Liver (tissue), 3 donors: ENCODE measurements around the gene NUBP1.

Source experiments
- EGR1 ChIP-seq, 2 donors: IDR thresholded peaks; 2 replicates each; pipeline ENCODE4 v1.6.1; 2016 to 2018; ENCODE audit warnings: antibody characterized with exemption in 2 of 2, low read depth in 2 of 2
- GABPA ChIP-seq, 2 donors: IDR thresholded peaks in 1 of 2; conservative IDR thresholded peaks in 1 of 2; 2 replicates each; pipeline ENCODE4 v1.6.1; 2016; ENCODE audit warnings: antibody characterized with exemption in 2 of 2, mild to moderate bottlenecking in 1 of 2, moderate library complexity in 1 of 2
- JUND ChIP-seq, 2 donors: IDR thresholded peaks; 2 replicates each; pipeline ENCODE4 v1.6.1; 2016; ENCODE audit warnings: antibody characterized with exemption in 2 of 2
- NR2F2 ChIP-seq: IDR thresholded peaks from 2 replicates; pipeline ENCODE4 v1.6.1; 2016; ENCODE audit warnings: antibody characterized with exemption
- RAD21 ChIP-seq, 2 donors: IDR thresholded peaks; 2 replicates each; pipeline ENCODE4 v1.6.1; 2016; ENCODE audit warnings: antibody characterized with exemption in 2 of 2, mild to moderate bottlenecking in 2 of 2
- RXRA ChIP-seq, 2 donors: IDR thresholded peaks; 2 replicates each; pipeline ENCODE4 v1.6.1; 2017 to 2018; ENCODE audit warnings: antibody characterized with exemption in 2 of 2, mild to moderate bottlenecking in 1 of 2
- SP1 ChIP-seq: IDR thresholded peaks from 2 replicates; pipeline ENCODE4 v1.6.1; 2018; ENCODE audit warnings: antibody characterized with exemption, mild to moderate bottlenecking
- TAF1 ChIP-seq: conservative IDR thresholded peaks from 2 replicates; pipeline ENCODE4 v1.6.1; 2016; ENCODE audit warnings: antibody characterized with exemption, mild to moderate bottlenecking
- YY1 ChIP-seq: IDR thresholded peaks from 2 replicates; pipeline ENCODE4 v1.6.1; 2016; ENCODE audit warnings: antibody characterized with exemption, mild to moderate bottlenecking
- TF ChIP-seq, protein P1 (sequence below): IDR thresholded peaks from 2 replicates; pipeline ENCODE4 v1.6.1; 2016; ENCODE audit warnings: antibody characterized with exemption
- TF ChIP-seq, protein P2 (sequence below): fragments of 150-350 bp; IDR thresholded peaks from 2 replicates; pipeline ENCODE4 v1.5.1; 2017; ENCODE audit warnings: improper control_type of control experiment, low read depth, low read length; ENCODE audit not compliant: missing input control
- donor health status: healthy.
- donor health status: healthy.

DNA sequence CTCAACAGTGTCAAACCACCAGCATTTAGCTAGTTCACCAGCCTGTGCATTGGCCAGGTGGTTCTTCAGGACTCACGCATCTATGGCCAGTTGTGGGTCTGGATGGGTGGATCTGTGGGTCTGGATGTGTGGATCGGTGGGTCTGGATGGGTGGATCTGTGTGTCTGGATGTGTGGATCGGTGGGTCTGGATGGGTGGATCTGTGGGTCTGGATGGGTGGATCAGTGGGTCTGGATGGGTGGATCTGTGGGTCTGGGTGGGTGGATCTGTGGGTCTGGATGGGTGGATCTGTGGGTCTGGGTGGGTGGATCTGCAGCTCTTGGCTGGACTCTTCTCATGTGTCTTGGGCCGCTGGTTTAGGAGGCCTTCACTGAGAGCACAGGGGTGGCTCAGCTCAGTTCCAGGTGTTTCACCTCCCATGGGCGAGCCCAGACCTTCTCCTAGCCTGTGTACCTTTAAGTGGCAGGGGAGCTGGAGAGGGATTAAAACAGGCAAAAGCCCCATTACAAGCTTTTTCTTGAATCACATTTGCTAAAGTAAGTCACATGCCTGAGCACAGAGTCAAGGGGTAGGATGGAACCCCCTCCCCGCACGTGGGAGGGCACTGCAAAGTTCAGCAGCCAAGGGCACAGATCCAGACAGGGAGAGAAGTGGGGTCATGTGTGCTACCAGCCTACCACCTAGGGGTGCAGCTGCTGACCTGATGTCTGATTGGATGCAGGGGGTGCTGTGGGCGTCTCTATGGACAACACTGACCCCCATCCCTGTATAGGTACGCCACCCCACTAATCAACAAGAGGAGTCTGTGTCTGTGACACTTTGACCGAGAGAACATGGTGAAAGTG lies 3.4 kb upstream of the NUBP1 start:
- TF ChIP-seq RXRA (IDR thresholded peaks at IDR 0.05) (no peak), EGR1 (IDR thresholded peaks at IDR 0.05; ENCODE audit: low read depth in 2 of 2) (no peak), YY1 (no peak), RAD21 (IDR thresholded peaks at IDR 0.05) (no peak), GABPA (IDR thresholded peaks at IDR 0.05 in 1 of 2, conservative IDR thresholded peaks at IDR 0.05 in 1 of 2) (no peak), SP1 (no peak), JUND (IDR thresholded peaks at IDR 0.05) (no peak), TAF1 (no peak), NR2F2 (no peak)
- TF ChIP-seq, protein P1, sequence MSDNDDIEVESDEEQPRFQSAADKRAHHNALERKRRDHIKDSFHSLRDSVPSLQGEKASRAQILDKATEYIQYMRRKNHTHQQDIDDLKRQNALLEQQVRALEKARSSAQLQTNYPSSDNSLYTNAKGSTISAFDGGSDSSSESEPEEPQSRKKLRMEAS: no peak
- TF ChIP-seq, protein P2, sequence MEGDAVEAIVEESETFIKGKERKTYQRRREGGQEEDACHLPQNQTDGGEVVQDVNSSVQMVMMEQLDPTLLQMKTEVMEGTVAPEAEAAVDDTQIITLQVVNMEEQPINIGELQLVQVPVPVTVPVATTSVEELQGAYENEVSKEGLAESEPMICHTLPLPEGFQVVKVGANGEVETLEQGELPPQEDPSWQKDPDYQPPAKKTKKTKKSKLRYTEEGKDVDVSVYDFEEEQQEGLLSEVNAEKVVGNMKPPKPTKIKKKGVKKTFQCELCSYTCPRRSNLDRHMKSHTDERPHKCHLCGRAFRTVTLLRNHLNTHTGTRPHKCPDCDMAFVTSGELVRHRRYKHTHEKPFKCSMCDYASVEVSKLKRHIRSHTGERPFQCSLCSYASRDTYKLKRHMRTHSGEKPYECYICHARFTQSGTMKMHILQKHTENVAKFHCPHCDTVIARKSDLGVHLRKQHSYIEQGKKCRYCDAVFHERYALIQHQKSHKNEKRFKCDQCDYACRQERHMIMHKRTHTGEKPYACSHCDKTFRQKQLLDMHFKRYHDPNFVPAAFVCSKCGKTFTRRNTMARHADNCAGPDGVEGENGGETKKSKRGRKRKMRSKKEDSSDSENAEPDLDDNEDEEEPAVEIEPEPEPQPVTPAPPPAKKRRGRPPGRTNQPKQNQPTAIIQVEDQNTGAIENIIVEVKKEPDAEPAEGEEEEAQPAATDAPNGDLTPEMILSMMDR: no peak
